HG03439 (cell line): ENCODE data around the gene C11orf86.
"Not testable (repeated sequence)": the region's sequence is repeated elsewhere in the genome, so short reads cannot be mapped to it uniquely, and the experiment has no call there.

ENCODE experiments used
- ATAC-seq: cut with Tn5 transposase; IDR thresholded peaks from one replicate; pipeline ENCODE4 v1.9.1; 2021; ENCODE audit warnings: mild to moderate bottlenecking, moderate library complexity; ENCODE audit not compliant: unreplicated experiment

Gene C11orf86

GRCh38 chr11:66988741-66989140, 13.6 kb downstream of the C11orf86 start:
- ATAC-seq, result not testable (repeated sequence)

- not testable (repeated sequence) for ATAC-seq
These were observed 14.3 kb downstream of the C11orf86 start for GRCh38 chr11:66989360-66989759.

- no peak for ATAC-seq
These were observed 16.9 kb downstream of the C11orf86 start for GRCh38 chr11:66992041-66992440.

- no peak for ATAC-seq
These were observed 21.6 kb downstream of the C11orf86 start for GRCh38 chr11:66996609-66997273.

- no peak for ATAC-seq
These were observed 24.5 kb downstream of the C11orf86 start for GRCh38 chr11:66999555-66999954.

GRCh38 chr11:67001332-67001731, 26.2 kb downstream of the C11orf86 start:
- ATAC-seq, result no peak

GRCh38 chr11:67002297-67002913, 27.3 kb downstream of the C11orf86 start:
- ATAC-seq, result no peak

GRCh38 chr11:67002921-67003411, 27.9 kb downstream of the C11orf86 start:
- ATAC-seq, result no peak

- not testable (repeated sequence) for ATAC-seq
These were observed 30.1 kb downstream of the C11orf86 start for GRCh38 chr11:67005200-67005599.

GRCh38 chr11:67006029-67006884, 31.2 kb downstream of the C11orf86 start:
- no peak for ATAC-seq

- no peak for ATAC-seq
These were observed 32.0 kb downstream of the C11orf86 start for GRCh38 chr11:67007126-67007525.

- no peak for ATAC-seq
These were observed 35.3 kb downstream of the C11orf86 start for GRCh38 chr11:67010296-67010905.

- no peak for ATAC-seq
These were observed 38.5 kb downstream of the C11orf86 start for GRCh38 chr11:67013511-67014045.

- no peak for ATAC-seq
These were observed 39.2 kb downstream of the C11orf86 start for GRCh38 chr11:67014343-67014742.

- ATAC-seq, result no peak
These were observed 39.9 kb downstream of the C11orf86 start for GRCh38 chr11:67015048-67015447.

GRCh38 chr11:67016550-67016949, 41.4 kb downstream of the C11orf86 start:
- no peak for ATAC-seq

GRCh38 chr11:67020949-67021348, 45.8 kb downstream of the C11orf86 start:
- no peak for ATAC-seq

GRCh38 chr11:67022341-67022933, 47.3 kb downstream of the C11orf86 start:
- ATAC-seq, result no peak

GRCh38 chr11:67022961-67023956, 48.2 kb downstream of the C11orf86 start, which contains the start of gene SYT12:
Gene SYT12, plus strand, starts transcription at chr11:67023134. Its CDS starts 7,011 bp downstream, at chr11:67030145.
- ATAC-seq, result no peak
